Osteocyte (in vitro differentiated cells): ENCODE measurements around the gene CCDC136. TPM values are rescaled to one million over a fixed set of nuclear protein-coding genes. Genes with fewer than 3 reads are reported as not detected.
A peak's percentile ranks its signal among the peaks of the same experiment; 100 is the strongest.

Source experiments
- DNase-seq: peaks from one replicate; pipeline ENCODE4 v3.0.0; 2021; ENCODE audit warnings: mixed read lengths; ENCODE audit not compliant: unreplicated experiment; ENCODE audit errors: extremely low spot score
- H3K27ac Mint-ChIP-seq: one replicate; pipeline ENCODE4 v1.8.0; 2021; ENCODE audit warnings: mild to moderate bottlenecking, mixed read lengths; ENCODE audit not compliant: unreplicated experiment
- H3K27me3 Mint-ChIP-seq: one replicate; pipeline ENCODE4 v1.8.0; 2021; ENCODE audit warnings: mixed read lengths; ENCODE audit not compliant: unreplicated experiment
- H3K36me3 Mint-ChIP-seq: one replicate; pipeline ENCODE4 v1.8.0; 2021; ENCODE audit warnings: mixed read lengths; ENCODE audit not compliant: unreplicated experiment
- H3K4me1 Mint-ChIP-seq: one replicate; pipeline ENCODE4 v1.8.0; 2021; ENCODE audit warnings: mixed read lengths; ENCODE audit not compliant: unreplicated experiment
- H3K4me3 Mint-ChIP-seq: one replicate; pipeline ENCODE4 v1.8.0; 2021; ENCODE audit warnings: mild to moderate bottlenecking, moderate library complexity, mixed read lengths; ENCODE audit not compliant: unreplicated experiment
- H3K9me3 Mint-ChIP-seq: one replicate; pipeline ENCODE4 v1.8.0; 2021; ENCODE audit warnings: mixed read lengths; ENCODE audit not compliant: unreplicated experiment
- CTCF ChIP-seq: fragments of 200-600 bp; sonication (generic); IDR thresholded peaks from 2 replicates; pipeline ENCODE4 v1.5.0; 2021; ENCODE audit warnings: antibody characterized with exemption, mild to moderate bottlenecking, moderate library complexity
- total RNA-seq: library from RNA; stranded (reverse); gene quantifications from 2 replicates; pipeline ENCODE4 v1.2.1, GENCODE V29; 2021

Gene CCDC136
- total RNA-seq, 1 donor from 2014 or later = 13.3 TPM

DNA sequence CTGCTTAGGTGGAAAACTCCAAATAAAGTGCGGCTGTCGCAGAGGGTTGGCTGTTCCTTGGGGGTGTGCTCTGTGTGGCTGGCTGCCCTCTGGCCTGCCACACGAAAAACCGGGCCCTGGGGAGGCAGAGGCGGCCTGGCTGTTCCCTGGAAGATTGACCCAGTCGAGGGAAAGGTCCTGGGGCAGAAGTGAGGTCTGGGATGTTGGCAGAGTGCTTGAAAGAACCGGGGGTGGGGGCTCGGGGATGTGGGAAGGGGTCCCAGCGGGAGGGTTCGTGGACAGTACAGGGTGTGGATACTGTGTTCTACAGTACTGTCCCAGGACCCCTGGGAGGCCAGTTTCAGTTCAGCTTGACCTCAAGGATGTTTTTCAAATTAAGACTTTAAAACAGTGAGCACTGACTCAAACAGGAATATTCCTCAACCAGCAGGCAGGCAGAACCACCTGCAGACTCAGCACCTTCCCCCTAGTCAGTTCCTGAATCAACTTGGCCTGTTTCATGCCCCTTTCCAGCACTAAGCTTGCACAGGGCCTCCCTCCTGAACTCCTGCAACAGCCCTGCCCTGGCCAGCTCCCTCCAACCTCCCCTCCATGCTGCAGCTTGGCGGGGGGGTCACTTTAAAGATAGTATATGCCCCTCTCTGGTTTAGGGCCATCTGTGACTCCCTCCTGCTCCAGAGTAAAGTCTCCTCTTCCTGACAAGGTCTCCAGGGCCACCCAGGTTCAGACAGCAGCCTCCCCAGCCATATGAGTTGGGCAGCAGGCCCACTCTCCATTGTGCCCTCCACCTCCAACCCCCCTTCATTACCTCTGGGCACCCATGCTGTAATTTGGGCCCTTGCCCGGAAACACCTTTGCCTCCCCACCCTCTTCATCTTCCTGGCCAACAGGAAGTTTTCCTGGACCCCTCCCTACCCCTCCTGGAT is 67.7 kb downstream of the CCDC136 start:
- no peak for TF ChIP-seq CTCF
- Mint-ChIP-seq H3K36me3 (peaks cover 6% of the 10 kb centered on the region), H3K9me3 (no peaks in the 10 kb centered on the region), H3K4me3 (no peak overlapping the region), H3K27me3 (no peaks in the 10 kb centered on the region), H3K27ac (peak overlapping the region; percentile 54), H3K4me1 (peaks cover 33% of the 10 kb centered on the region)
- no peak for DNase-seq

DNA sequence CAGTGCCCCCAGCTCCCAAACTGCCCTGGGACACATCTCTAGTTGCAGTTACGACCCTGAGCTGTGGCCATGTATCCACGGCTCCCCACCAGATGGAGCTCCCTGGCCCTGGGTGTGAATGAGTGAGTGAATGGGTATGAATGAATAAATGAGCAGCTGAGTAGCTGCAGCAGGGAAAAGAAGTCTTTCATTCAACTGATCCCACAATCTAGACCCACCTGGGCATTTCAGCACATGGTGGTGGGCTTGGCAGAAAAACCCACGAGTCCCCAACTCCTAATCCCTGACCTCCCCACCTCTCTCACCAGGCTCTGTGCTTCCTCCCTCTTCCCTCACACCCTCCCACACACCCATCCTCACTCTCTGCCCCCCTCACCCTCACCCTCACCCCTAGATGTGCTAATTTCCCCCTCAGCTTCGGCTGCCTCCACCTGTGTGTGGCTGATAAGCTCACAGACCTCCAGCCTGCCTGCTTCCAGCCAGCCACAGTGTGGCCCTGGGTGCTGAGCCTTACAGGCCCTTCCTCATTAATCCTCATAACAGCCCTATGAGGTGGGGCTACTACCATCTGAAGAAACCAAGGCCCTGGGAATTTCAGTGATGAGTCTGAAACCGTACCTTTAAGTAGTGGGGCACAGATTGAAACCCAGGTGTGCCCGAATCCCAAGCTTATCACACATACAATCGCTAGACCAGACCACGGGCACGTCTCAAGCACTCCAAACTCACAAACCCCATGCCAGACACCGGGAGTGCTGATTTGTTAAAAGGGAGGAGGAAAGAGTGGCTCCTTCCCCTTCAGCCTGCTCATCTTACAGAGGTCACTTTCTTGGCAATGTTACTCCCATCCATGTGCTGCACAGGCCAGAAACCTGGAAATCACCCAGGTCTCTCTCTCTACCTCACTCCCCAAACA is 68.6 kb downstream of the CCDC136 start:
- H3K27me3 Mint-ChIP-seq = no peaks in the 10 kb centered on the region
- H3K4me1 Mint-ChIP-seq = peaks cover 38% of the 10 kb centered on the region
- no peak overlapping the region for H3K4me3 Mint-ChIP-seq
- H3K27ac Mint-ChIP-seq = no peak overlapping the region
- peaks cover 9% of the 10 kb centered on the region for H3K36me3 Mint-ChIP-seq
- TF ChIP-seq CTCF = no peak
- H3K9me3 Mint-ChIP-seq = no peaks in the 10 kb centered on the region
- no peak for DNase-seq

GRCh38 chr7:128861957-128862570 is 70.3 kb downstream of the CCDC136 start:
- Mint-ChIP-seq H3K9me3 (no peaks in the 10 kb centered on the region), H3K4me1 (peaks cover 42% of the 10 kb centered on the region), H3K27ac (peak overlapping the region; percentile 94), H3K4me3 (peak overlapping the region; percentile 99), H3K27me3 (no peaks in the 10 kb centered on the region), H3K36me3 (peaks cover 19% of the 10 kb centered on the region)
- no peak for TF ChIP-seq CTCF
- no peak for DNase-seq

GRCh38 chr7:128862571-128863432 is 71.0 kb downstream of the CCDC136 start, which contains the start of gene ATP6V1F:
TSS of gene ATP6V1F (plus strand) at chr7:128862856. CDS start at chr7:128862905, 49 bp downstream.
- H3K9me3 Mint-ChIP-seq = no peaks in the 10 kb centered on the region
- H3K4me1 Mint-ChIP-seq = peaks cover 44% of the 10 kb centered on the region
- no peaks in the 10 kb centered on the region for H3K27me3 Mint-ChIP-seq
- DNase-seq = peak; percentile 100
- peaks cover 20% of the 10 kb centered on the region for H3K36me3 Mint-ChIP-seq
- H3K4me3 Mint-ChIP-seq = peak within 1 kb of the TSS; percentile 99
- TF ChIP-seq CTCF = no peak
- H3K27ac Mint-ChIP-seq = peak within 1 kb of the TSS; percentile 94
